Fibroblast of pulmonary artery (primary cell): Measurements from ENCODE around the gene NPBWR2.
"Not testable (repeated sequence)": the region's sequence is repeated elsewhere in the genome, so short reads cannot be mapped to it uniquely, and the experiment has no call there.

Source experiments
- DNase-seq: peaks from one replicate; pipeline ENCODE4 v3.0.0-alpha.2; 2010; ENCODE audit warnings: low read depth
- H3K4me3 ChIP-seq: replicated peaks from 2 replicates; pipeline ENCODE4 v1.5.1; 2011; ENCODE audit warnings: low read depth, mild to moderate bottlenecking, control low read depth, low read length, moderate library complexity
- TF ChIP-seq, protein P1 (sequence below): IDR thresholded peaks from 2 replicates; pipeline ENCODE4 v1.5.1; 2011; ENCODE audit warnings: mild to moderate bottlenecking, control low read depth, low read length, inconsistent platforms; ENCODE audit errors: missing control alignments

NPBWR2 gene

DNA sequence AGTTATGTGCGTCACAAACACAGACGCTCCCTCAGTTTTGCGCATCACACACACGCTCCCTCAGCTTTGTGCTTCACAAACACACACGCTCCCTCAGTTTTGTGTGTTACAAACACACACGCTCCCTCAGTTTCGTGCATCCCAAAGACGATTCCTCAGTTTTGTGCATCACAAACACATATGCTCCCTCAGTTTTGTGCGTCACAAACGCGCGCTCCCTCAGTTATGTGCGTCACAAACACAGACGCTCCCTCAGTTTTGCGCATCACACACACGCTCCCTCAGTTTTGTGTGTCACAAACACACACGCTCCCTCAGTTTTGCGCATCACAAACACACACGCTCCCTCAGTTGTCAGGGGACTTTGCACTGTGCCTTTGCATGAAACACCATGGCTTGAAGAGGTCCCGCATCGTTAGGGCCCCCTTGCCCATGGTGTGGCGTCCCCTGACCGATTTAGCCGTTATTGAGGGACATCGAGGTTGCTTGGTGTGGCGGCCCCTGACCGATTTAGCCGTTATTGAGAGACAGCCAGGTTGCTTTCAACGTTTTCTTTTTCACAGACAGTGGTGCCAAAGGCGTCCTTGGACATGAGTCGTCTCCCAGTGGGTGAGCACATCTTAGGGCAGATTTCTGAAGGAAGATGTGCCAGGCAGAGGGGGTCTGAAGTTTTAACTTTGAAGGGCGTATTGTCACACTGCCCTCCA lies 28.8 kb upstream of the NPBWR2 start:
- TF ChIP-seq, protein P1, sequence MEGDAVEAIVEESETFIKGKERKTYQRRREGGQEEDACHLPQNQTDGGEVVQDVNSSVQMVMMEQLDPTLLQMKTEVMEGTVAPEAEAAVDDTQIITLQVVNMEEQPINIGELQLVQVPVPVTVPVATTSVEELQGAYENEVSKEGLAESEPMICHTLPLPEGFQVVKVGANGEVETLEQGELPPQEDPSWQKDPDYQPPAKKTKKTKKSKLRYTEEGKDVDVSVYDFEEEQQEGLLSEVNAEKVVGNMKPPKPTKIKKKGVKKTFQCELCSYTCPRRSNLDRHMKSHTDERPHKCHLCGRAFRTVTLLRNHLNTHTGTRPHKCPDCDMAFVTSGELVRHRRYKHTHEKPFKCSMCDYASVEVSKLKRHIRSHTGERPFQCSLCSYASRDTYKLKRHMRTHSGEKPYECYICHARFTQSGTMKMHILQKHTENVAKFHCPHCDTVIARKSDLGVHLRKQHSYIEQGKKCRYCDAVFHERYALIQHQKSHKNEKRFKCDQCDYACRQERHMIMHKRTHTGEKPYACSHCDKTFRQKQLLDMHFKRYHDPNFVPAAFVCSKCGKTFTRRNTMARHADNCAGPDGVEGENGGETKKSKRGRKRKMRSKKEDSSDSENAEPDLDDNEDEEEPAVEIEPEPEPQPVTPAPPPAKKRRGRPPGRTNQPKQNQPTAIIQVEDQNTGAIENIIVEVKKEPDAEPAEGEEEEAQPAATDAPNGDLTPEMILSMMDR: no peak
- no peak for DNase-seq
- H3K4me3 ChIP-seq: no peak overlapping the region

DNA sequence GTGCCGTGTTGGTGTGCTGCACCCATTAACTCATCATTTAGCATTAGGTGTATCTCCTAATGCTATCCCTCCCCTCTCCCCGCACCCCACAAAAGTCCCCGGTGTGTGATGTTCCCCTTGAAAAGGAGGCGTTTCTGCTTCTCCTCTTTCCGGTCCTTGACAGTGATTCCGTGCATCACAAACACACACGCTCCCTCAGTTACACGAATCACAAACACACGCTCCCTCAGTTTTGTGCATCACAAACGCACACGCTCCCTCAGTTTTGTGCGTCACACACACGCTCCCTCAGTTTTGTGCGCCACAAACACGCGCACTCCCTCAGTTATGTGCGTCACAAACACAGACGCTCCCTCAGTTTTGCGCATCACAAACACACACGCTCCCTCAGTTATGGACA lies 27.4 kb upstream of the NPBWR2 start:
- not testable (repeated sequence) for DNase-seq, H3K4me3 ChIP-seq

DNA sequence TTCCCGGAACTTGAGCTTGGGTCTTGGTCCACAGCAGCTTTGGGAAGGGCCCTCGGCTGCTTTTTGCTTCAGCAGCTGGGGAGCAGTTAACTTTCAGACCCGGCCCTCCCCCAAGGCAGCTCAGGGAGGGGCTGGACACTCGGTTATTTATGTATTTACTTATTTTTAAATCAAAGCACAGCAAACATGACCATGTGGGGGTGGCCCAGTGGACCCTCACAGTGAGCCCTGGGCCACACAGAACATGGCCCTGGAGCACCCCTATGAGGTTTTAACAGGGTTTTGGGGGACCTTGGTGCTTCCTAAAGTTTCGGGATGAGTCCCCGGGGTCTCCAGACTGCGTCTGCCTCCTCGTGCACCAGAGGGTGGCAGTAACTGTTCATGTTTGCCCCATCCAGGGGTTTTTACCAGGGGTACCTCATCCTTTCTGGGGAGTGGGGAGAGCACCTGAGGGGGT lies 26.6 kb upstream of the NPBWR2 start:
- DNase-seq: no peak
- H3K4me3 ChIP-seq: no peak overlapping the region
- TF ChIP-seq, protein P1: peak; percentile 18

DNA sequence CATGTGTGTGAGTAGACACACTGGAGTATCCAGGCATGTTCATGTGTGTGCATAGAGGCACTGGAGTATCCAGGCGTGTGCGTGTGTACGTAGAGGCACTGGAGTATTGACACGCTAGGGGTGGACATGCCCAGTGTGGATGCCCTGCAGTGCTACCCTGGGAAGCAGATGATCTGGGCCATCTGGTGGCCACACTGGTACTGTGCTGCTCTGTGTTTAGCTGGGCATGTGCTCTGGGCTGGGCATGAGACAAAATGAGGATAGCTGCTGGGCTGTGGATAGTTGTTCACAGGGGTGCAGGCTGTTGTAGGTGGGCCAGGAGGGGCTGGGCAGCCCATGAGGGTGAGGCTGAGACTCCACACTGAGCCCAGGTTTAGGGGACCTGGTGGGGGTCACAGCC lies 24.0 kb upstream of the NPBWR2 start:
- no peak overlapping the region for H3K4me3 ChIP-seq
- TF ChIP-seq, protein P1: peak; percentile 19
- peak; percentile 8 for DNase-seq

DNA sequence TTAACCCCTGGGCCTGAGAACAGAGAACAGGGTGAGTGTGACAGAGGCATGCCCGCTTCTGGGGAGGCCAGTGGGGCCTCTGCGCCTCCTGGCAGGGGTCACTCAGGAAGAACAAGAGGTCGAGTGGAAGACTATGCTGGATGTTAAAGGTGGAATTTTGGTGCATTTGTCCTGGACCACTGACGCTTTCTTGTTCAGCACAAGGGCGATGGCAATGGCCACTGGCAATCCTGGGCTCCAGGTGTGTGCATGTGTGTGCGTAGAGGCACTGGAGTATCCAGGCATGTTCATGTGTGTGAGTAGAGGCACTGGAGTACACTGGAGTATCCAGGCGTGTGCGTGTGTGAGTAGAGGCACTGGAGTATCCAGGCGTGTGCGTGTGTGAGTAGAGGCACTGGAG lies 23.5 kb upstream of the NPBWR2 start:
- TF ChIP-seq, protein P1: no peak
- no peak for DNase-seq
- H3K4me3 ChIP-seq: no peak overlapping the region

DNA sequence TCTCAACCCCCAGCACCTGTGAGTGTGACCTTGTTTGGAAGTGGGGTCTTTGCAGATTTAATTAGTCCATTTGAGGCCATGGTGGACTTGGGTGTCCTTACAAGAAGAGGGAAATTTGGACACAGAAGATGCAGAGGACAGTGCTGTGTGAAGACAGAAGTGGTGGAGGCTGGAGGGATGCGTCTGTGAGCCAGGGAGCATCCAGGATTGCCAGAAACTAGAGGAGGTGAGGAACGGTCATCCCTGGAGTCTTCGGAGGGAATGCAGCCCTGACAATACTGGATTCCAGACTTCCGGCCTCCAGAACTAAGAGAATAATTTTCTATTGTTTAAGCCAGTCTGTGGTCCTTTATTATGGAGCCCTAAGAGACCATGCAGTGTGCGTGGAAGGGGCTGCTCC lies 22.9 kb upstream of the NPBWR2 start:
- no peak for DNase-seq
- TF ChIP-seq, protein P1: no peak
- H3K4me3 ChIP-seq: no peak overlapping the region

DNA sequence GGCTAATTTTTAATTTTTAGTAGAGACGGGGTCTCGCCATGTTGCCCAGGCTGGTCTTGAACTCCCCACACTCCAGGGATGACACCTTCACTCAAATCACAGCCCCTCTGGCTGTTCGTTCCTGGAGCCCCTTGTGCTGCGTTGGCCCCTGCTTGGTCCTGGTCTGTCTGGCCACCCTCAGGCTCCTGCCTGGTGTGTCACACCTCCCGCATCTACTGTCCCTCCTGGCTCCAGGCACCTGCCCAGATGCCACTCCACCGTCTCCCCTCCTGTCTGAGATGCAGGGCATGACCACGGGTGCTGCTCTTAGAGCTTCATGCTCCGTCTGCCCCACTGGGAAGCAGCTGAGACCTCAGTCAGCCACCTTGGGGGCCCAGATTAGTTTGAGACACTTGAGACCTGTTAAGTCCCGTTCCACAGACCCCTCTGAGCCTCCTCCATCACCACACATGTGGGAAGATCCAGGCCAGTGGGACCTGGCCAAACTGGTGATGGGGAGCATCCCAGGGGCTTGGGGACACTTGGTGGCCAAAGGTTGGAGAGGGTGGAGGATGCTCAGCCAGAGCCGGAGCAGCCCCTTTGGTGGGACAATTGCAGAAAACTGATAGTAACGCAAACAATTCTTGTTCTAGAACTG lies 21.9 kb upstream of the NPBWR2 start:
- H3K4me3 ChIP-seq: no peak overlapping the region
- DNase-seq: no peak
- TF ChIP-seq, protein P1: no peak

DNA sequence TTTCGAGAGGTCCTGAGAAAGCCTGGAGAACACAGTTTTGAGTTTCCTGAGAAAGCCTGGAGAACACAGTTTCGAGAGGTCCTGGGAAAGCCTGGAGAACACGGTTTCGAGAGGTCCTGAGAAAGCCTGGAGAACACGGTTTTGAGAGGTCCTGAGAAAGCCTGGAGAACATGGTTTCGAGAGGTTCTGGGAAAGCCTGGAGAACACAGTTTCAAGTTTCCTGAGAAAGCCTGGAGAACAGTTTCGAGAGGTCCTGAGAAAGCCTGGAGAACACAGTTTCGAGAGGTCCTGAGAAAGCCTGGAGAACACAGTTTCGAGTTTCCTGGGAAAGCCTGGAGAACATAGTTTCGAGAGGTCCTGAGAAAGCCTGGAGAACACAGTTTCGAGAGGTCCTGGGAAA lies 16.2 kb upstream of the NPBWR2 start:
- not testable (repeated sequence) for H3K4me3 ChIP-seq

DNA sequence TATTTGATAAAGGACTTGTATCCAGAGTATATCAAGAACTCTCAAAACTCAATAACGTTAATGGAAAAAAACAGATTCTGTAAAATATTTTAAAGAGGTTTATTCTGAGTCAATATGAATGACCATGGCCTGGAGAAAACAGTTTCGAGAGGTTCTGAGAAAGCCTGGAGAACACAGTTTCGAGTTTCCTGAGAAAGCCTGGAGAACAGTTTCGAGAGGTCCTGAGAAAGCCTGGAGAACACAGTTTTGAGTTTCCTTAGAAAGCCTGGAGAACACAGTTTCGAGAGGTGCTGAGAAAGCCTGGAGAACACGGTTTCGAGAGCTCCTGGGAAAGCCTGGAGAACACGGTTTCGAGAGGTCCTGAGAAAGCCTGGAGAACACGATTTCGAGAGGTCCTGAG lies 15.6 kb upstream of the NPBWR2 start:
- not testable (repeated sequence) for DNase-seq, H3K4me3 ChIP-seq

More for the DNA sequence above, 16.2 kb upstream of the NPBWR2 start:
- DNase-seq: not testable (repeated sequence)
